GM12892 (cell line): ENCODE data around the gene DCK.
"Not testable (repeated sequence)": the region's sequence is repeated elsewhere in the genome, so short reads cannot be mapped to it uniquely, and the experiment has no call there.

Experiments used
- DNase-seq: peaks from one replicate; pipeline ENCODE4 v3.0.0; 2011; ENCODE audit not compliant: insufficient read length
- FAIRE-seq: peaks from 2 replicates; lab custom pipeline; 2011; peaks lifted over from hg19 to GRCh38; lab: Jason Lieb, UNC
- POLR2A ChIP-seq: IDR thresholded peaks from 2 replicates; pipeline ENCODE4 v1.6.1; 2011; ENCODE audit warnings: low read depth, low read length, control low read depth
- POLR2AphosphoS5 ChIP-seq: IDR thresholded peaks from 2 replicates; pipeline ENCODE4 v1.6.1; 2011; ENCODE audit warnings: low read depth, low read length, control low read depth
- TAF1 ChIP-seq: IDR thresholded peaks from 2 replicates; pipeline ENCODE4 v1.6.1; 2011; ENCODE audit warnings: low read depth, mild to moderate bottlenecking, control low read depth, low read length, borderline replicate concordance

Gene DCK

DNA sequence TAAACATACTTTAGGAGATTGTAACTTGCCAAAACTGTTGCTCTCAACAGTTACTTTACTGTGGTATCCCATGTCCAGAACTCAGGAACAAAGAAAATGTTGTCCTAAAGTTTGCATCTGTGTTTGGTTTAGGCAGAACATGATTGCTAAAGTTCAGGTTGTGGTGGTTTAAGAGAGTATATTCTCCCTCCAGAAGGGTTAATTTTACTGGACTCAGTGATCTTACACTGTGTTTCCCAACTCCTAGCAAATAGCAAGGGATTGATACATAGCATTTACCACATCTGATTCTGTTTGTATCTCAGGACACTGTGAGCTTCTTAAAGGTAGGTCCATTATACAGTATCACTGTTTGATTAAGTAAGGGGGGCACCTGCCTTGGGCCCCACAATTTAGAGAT, 13.3 kb upstream of the DCK start:
- FAIRE-seq (peak; percentile 81), DNase-seq (no peak)
- no peak for TF ChIP-seq TAF1
- no peak for TF ChIP-seq POLR2A
- TF ChIP-seq POLR2AphosphoS5, result no peak

DNA sequence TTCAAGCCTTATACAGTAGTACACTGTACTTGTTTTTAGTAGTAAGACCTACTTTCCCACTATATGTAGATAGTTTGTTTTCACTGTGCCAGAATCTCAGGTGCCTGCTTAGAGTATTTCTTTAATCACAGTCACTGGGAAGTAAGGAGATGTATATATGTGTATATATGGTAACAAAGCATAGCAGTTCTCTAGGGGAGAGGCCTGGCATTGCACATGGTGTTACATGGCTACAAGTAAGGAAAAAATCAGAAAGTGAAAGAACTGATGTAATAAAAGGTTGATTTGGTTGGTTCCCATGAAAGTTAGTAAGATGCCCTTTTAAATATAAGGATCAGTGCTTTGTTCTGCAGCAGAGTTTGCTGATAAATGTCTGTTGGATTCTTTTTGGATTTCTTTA, 9.3 kb upstream of the DCK start:
- FAIRE-seq (no peak), DNase-seq (no peak)
- TF ChIP-seq POLR2A (no peak), POLR2AphosphoS5 (no peak), TAF1 (no peak)

DNA sequence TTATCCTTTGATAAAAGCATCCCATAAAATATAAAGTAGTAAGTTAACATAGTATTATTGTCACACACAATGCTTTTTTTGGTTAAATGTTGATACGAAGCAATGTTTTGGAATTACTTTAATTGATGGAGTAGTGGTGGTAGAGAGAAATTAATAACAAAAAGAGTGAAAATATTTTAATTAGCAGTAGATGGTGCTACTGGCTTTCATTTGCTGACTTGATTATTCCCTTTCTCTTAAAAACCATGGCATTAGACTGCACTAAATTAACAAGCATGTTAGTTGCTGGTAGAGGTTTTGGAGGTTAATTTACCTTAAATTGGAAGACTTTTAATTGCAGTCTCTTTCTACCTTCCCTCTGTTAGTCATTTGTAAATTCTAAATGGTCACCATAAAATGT, 8.9 kb upstream of the DCK start:
- DNase-seq (no peak), FAIRE-seq (no peak)
- no peak for TF ChIP-seq TAF1
- no peak for TF ChIP-seq POLR2A
- no peak for TF ChIP-seq POLR2AphosphoS5

DNA sequence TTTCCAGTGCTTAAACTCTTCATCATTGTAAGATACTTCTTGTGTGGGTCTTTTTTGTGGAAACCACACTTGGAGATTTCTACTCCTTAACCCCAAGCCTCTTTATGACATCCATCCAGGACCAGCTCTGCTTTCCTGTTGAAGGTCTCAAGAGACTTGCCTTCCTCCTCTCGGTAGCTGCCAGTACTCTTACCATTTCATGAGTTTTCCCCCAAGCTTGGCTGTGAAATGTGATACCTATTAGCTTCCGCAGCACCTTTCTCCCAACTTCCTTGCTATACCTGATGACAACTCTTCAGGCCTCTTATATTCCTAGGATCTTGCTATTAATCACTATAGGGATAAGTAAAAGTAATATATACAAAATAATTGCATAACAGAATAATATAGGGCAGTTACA, 1.9 kb upstream of the DCK start:
- no peak for DNase-seq
- TF ChIP-seq TAF1 (no peak), POLR2A (no peak), POLR2AphosphoS5 (no peak)
- FAIRE-seq, result no peak

GRCh38 chr4:70992391-70992881, 1.0 kb upstream of the DCK start:
- TF ChIP-seq POLR2A, result no peak
- no peak for TF ChIP-seq TAF1
- no peak for TF ChIP-seq POLR2AphosphoS5
- FAIRE-seq, result peak; percentile 17
- DNase-seq, result no peak

GRCh38 chr4:70994069-70994366, 569 bp downstream of the DCK start:
- FAIRE-seq (no peak), DNase-seq (no peak)
- TF ChIP-seq TAF1, result no peak
- no peak for TF ChIP-seq POLR2A
- no peak for TF ChIP-seq POLR2AphosphoS5

GRCh38 chr4:70994387-70995099, 1.1 kb downstream of the DCK start:
- no peak for DNase-seq
- peak; percentile 51 for FAIRE-seq
- TF ChIP-seq TAF1 (no peak), POLR2AphosphoS5 (no peak), POLR2A (no peak)

DNA sequence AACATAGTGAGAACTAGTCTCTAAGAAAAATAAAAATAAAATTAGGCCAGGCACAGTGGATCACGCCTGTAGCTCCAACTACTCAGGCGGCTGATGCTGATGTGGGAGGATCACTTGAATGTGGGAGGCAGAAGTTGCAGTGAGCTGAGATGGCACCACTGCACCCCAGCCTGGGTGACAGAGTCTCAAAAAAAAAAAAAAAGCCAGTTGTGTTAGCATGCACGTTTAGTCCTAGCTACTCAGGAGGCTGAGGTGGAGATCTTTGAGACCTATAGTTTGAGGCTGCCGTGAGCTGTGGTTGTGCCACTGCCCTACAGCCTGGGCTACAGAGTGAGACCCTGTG, 2.5 kb downstream of the DCK start:
- FAIRE-seq (no peak), DNase-seq (no peak)
- TF ChIP-seq POLR2A (no peak), TAF1 (no peak), POLR2AphosphoS5 (no peak)

DNA sequence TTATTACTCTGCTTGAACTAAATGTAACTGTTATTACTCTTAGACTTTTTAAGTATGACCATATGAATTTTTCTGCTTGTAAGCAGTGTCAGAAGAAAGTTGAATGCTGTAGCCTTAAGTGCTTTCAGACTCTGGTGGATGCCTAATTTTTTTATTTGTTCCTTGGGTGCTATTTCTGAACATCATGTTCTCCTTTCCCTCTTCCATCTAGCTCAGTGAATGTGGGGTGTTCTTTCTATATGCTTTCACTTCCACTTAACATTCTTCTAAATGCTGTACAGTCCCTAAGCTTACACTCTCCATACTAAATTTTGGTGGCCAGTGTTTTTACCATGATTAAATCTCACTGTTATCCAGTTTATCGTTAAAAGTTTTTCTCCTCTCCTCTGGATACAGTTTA, 3.6 kb downstream of the DCK start:
- TF ChIP-seq POLR2A, result no peak
- no peak for TF ChIP-seq TAF1
- no peak for TF ChIP-seq POLR2AphosphoS5
- FAIRE-seq (no peak), DNase-seq (no peak)

- TF ChIP-seq TAF1 (no peak), POLR2AphosphoS5 (no peak), POLR2A (no peak)
- no peak for FAIRE-seq
- no peak for DNase-seq
These were observed 4.1 kb downstream of the DCK start for GRCh38 chr4:70997546-70997945.

GRCh38 chr4:70999639-71000038, 6.2 kb downstream of the DCK start:
- not testable (repeated sequence) for FAIRE-seq, DNase-seq

DNA sequence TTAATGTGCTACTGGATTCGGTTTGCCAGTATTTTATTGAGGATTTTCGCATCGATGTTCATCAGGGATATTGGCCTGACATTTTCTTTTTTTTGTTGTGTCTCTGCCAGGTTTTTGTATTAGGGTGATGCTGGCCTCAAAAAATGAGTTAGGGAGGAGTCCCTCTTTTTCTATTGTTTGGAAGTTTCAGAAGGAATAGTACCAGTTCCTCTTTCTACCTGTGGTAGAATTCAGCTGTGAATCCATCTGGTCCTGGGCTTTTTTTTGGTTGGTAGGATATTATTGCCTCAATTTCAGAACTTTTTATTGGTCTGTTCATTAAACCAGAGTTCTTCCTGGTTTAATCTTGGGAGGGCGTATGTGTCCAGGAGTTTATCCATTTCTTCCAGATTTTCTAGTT, 7.9 kb downstream of the DCK start:
- FAIRE-seq, DNase-seq: not testable (repeated sequence)
